Liver (tissue), 9 donors: ENCODE results near the gene NBEAL1. TPM values are rescaled to one million over a fixed set of nuclear protein-coding genes. Genes with fewer than 3 reads are reported as not detected.

ENCODE experiments used
- DNase-seq: peaks from one replicate; pipeline ENCODE4 v3.0.0-alpha.2; 2017; ENCODE audit warnings: low spot score
- H3K27ac ChIP-seq, 2 donors: one replicate each; pipeline ENCODE4 v1.7.0; 2013; ENCODE audit warnings: inconsistent platforms in 2 of 2, low read length in 2 of 2, control low read depth in 1 of 2, low read depth in 1 of 2, mild to moderate bottlenecking in 1 of 2
- H3K27me3 ChIP-seq, 4 donors: one replicate each; pipeline versions ENCODE4 v1.6.1 to v1.7.0; 2013; ENCODE audit warnings: low read length in 3 of 4, inconsistent platforms in 1 of 4, mild to moderate bottlenecking in 1 of 4, moderate library complexity in 1 of 4; ENCODE audit not compliant: control insufficient read depth in 4 of 4, insufficient read depth in 4 of 4
- H3K36me3 ChIP-seq, 4 donors: one replicate each; pipeline versions ENCODE4 v1.6.1 to v1.7.0; 2013; ENCODE audit warnings: low read length in 3 of 4, mild to moderate bottlenecking in 3 of 4, low read depth in 1 of 4, moderate library complexity in 1 of 4; ENCODE audit not compliant: control insufficient read depth in 4 of 4, insufficient read depth in 3 of 4
- H3K4me1 ChIP-seq, 4 donors: one replicate each; pipeline versions ENCODE4 v1.6.1 to v1.7.0; 2013; ENCODE audit warnings: low read length in 3 of 4, mild to moderate bottlenecking in 3 of 4, moderate library complexity in 1 of 4; ENCODE audit not compliant: control insufficient read depth in 4 of 4, insufficient read depth in 4 of 4
- H3K4me3 ChIP-seq, 3 donors: one replicate each; pipeline versions ENCODE4 v1.6.1 to v1.7.0; 2013; ENCODE audit warnings: low read length in 3 of 3, control low read depth in 1 of 3, low read depth in 1 of 3, mild to moderate bottlenecking in 1 of 3
- H3K9ac ChIP-seq, 2 donors: one replicate each; pipeline ENCODE4 v1.7.0; 2013; ENCODE audit warnings: low read length in 2 of 2, mild to moderate bottlenecking in 2 of 2, moderate library complexity in 2 of 2, control low read depth in 1 of 2, low read depth in 1 of 2
- H3K9me3 ChIP-seq, 4 donors: one replicate each; pipeline versions ENCODE4 v1.6.1 to v1.7.0; 2013; ENCODE audit warnings: low read length in 3 of 4; ENCODE audit not compliant: control insufficient read depth in 4 of 4
- ATF3 ChIP-seq: IDR thresholded peaks from 2 replicates; pipeline ENCODE4 v1.6.1; 2016; ENCODE audit warnings: antibody characterized with exemption
- CTCF ChIP-seq: fragments of 150-350 bp; IDR thresholded peaks from 2 replicates; pipeline ENCODE4 v1.5.1; 2017; ENCODE audit warnings: improper control_type of control experiment, low read depth, low read length; ENCODE audit not compliant: missing input control
- FOXA1 ChIP-seq: IDR thresholded peaks from 2 replicates; pipeline ENCODE4 v1.6.1; 2016; ENCODE audit warnings: antibody characterized with exemption
- FOXA2 ChIP-seq: IDR thresholded peaks from 2 replicates; pipeline ENCODE4 v1.6.1; 2016; ENCODE audit warnings: antibody characterized with exemption
- GABPA ChIP-seq, 2 donors: IDR thresholded peaks in 1 of 2; conservative IDR thresholded peaks in 1 of 2; 2 replicates each; pipeline ENCODE4 v1.6.1; 2016; ENCODE audit warnings: antibody characterized with exemption in 2 of 2, mild to moderate bottlenecking in 1 of 2, moderate library complexity in 1 of 2
- HNF4A ChIP-seq, 2 donors: conservative IDR thresholded peaks; 2 replicates each; pipeline ENCODE4 v1.6.1; 2016; ENCODE audit warnings: antibody characterized with exemption in 2 of 2, mild to moderate bottlenecking in 2 of 2
- HNF4G ChIP-seq: IDR thresholded peaks from 2 replicates; pipeline ENCODE4 v1.6.1; 2016; ENCODE audit warnings: antibody characterized with exemption
- JUND ChIP-seq, 2 donors: IDR thresholded peaks; 2 replicates each; pipeline ENCODE4 v1.6.1; 2016; ENCODE audit warnings: antibody characterized with exemption in 2 of 2
- MAX ChIP-seq: IDR thresholded peaks from 2 replicates; pipeline ENCODE4 v1.6.1; 2016; ENCODE audit warnings: antibody characterized with exemption
- RAD21 ChIP-seq, 2 donors: IDR thresholded peaks; 2 replicates each; pipeline ENCODE4 v1.6.1; 2016; ENCODE audit warnings: antibody characterized with exemption in 2 of 2, mild to moderate bottlenecking in 2 of 2
- REST ChIP-seq: IDR thresholded peaks from 2 replicates; pipeline ENCODE4 v1.6.1; 2016; ENCODE audit warnings: antibody characterized with exemption, mild to moderate bottlenecking
- RXRA ChIP-seq, 2 donors: IDR thresholded peaks; 2 replicates each; pipeline ENCODE4 v1.6.1; 2017 to 2018; ENCODE audit warnings: antibody characterized with exemption in 2 of 2, mild to moderate bottlenecking in 1 of 2
- SP1 ChIP-seq: IDR thresholded peaks from 2 replicates; pipeline ENCODE4 v1.6.1; 2018; ENCODE audit warnings: antibody characterized with exemption, mild to moderate bottlenecking
- TAF1 ChIP-seq: conservative IDR thresholded peaks from 2 replicates; pipeline ENCODE4 v1.6.1; 2016; ENCODE audit warnings: antibody characterized with exemption, mild to moderate bottlenecking
- ZBTB33 ChIP-seq: IDR thresholded peaks from 2 replicates; pipeline ENCODE4 v1.6.1; 2016; ENCODE audit warnings: antibody characterized with exemption
- WGBS: extraction: QIAGEN DNeasy Blood & Tissue Kit; methylation state at CpG from one replicate; pipeline ENCODE4 v1.1.7; 2013; 5-methylcytosine and 5-hydroxymethylcytosine counted together
- polyA plus RNA-seq, 2 donors: library from polyadenylated mRNA; stranded (reverse) in 1 of 2; unstranded in 1 of 2; fragments of 200-250 nt in 1 of 2; fragments of >200 nt in 1 of 2; fragmentation: Nextera tagmentation in 1 of 2; extraction: Ambion mirVana in 1 of 2; gene quantifications; one replicate each; pipeline versions ENCODE4 v1.2.1 to v1.2.3, GENCODE V29; 2013 to 2015
- total RNA-seq, 2 donors: library from RNA; depleted of rRNA; stranded (reverse); fragments of >200 nt; gene quantifications; one replicate each; pipeline ENCODE4 v1.2.3, GENCODE V29; 2014
- donor health status: healthy.
- donor health status: healthy.
- donor health status: healthy.
- donor health status: healthy.
- donor health status: healthy.

Gene NBEAL1
- total and polyA plus RNA-seq, 4 donors: 4.4 to 47.9 (median 17.0) TPM

- DNase-seq: no peak
- Histone ChIP-seq H3K4me3 (no peak overlapping the region), H3K4me1 (no peaks in the 10 kb centered on the region), H3K36me3 (peaks cover 3 to 19% (median 10%) of the 10 kb centered on the region in 4 donors), H3K9me3 (no peaks in the 10 kb centered on the region), H3K27me3 (no peaks in the 10 kb centered on the region), H3K27ac (no peak overlapping the region), H3K9ac (no peak overlapping the region)
- over 99% methylated on average over 3 of the region's 3 CpGs for WGBS
- no peak for TF ChIP-seq FOXA1
Observed at GRCh38 chr2:203052539-203052938, 37.9 kb downstream of the NBEAL1 start.

GRCh38 chr2:203059567-203060240 lies 45.0 kb downstream of the NBEAL1 start:
- DNase-seq: no peak
- no peaks in the 10 kb centered on the region for H3K27me3 ChIP-seq
- no peak overlapping the region for H3K9ac ChIP-seq
- H3K9me3 ChIP-seq: no peaks in the 10 kb centered on the region
- H3K36me3 ChIP-seq: peaks cover 7 to 31% (median 22%) of the 10 kb centered on the region in 4 donors
- TF ChIP-seq ATF3: no peak
- TF ChIP-seq GABPA (IDR thresholded peaks at IDR 0.05 in 1 of 2, conservative IDR thresholded peaks at IDR 0.05 in 1 of 2): no peak
- no peak for TF ChIP-seq MAX
- no peak for TF ChIP-seq RXRA (IDR thresholded peaks at IDR 0.05)
- TF ChIP-seq RAD21 (IDR thresholded peaks at IDR 0.05): no peak
- TF ChIP-seq ZBTB33: no peak
- TF ChIP-seq SP1: no peak
- TF ChIP-seq HNF4G: no peak
- TF ChIP-seq FOXA1: no peak
- no peak for TF ChIP-seq TAF1
- no peak for TF ChIP-seq FOXA2
- TF ChIP-seq JUND (IDR thresholded peaks at IDR 0.05): no peak
- no peak for TF ChIP-seq CTCF
- TF ChIP-seq HNF4A (conservative IDR thresholded peaks at IDR 0.05): no peak
- TF ChIP-seq REST: no peak
- H3K4me3 ChIP-seq: no peak overlapping the region
- H3K4me1 ChIP-seq: no peaks in the 10 kb centered on the region
- 94% methylated on average over 5 of the region's 5 CpGs for WGBS
- no peak overlapping the region for H3K27ac ChIP-seq
